A549 (cell line): ENCODE results near the gene HNRNPA3.

Experiments used
- CBX8 ChIP-seq: fragments of 200-600 bp; sonication (generic); IDR thresholded peaks from 2 replicates; pipeline ENCODE4 v1.6.1; 2016
- CTCF ChIP-seq: fragments of >200 bp; sonication (Bioruptor Twin); formaldehyde crosslinking; IDR thresholded peaks from 3 replicates; pipeline ENCODE4 v1.5.1; 2016
- MYC ChIP-seq: IDR thresholded peaks from 2 replicates; pipeline ENCODE4 v1.6.1; 2012; ENCODE audit warnings: mild to moderate bottlenecking, inconsistent platforms, low read length, improper control_type of control experiment, borderline replicate concordance
- NPAS2 ChIP-seq: fragments of 250-450 bp; sonication (Bioruptor Pico); IDR thresholded peaks from 2 replicates; pipeline ENCODE4 v1.8.0; 2022; ENCODE audit warnings: mild to moderate bottlenecking, moderate library complexity, borderline replicate concordance
- POLR2A ChIP-seq: IDR thresholded peaks from 2 replicates; pipeline ENCODE4 v1.6.1; 2012; ENCODE audit warnings: mild to moderate bottlenecking, low read length
- RFX5 ChIP-seq: fragments of 450-650 bp; IDR thresholded peaks from 2 replicates; pipeline ENCODE4 v1.7.1; 2014; ENCODE audit warnings: antibody characterized with exemption, mild to moderate bottlenecking, moderate library complexity
- RNF2 ChIP-seq: fragments of 200-600 bp; sonication (generic); IDR thresholded peaks from 2 replicates; pipeline ENCODE4 v1.6.1; 2016; ENCODE audit warnings: low read depth, mild to moderate bottlenecking, antibody characterized with exemption, moderate library complexity, borderline replicate concordance
- SREBF2 ChIP-seq: fragments of 450-650 bp; IDR thresholded peaks from 2 replicates; pipeline ENCODE4 v1.6.1; 2014; ENCODE audit warnings: mild to moderate bottlenecking, moderate library complexity
- TP53 ChIP-seq: fragments of 250-450 bp; sonication (Bioruptor Pico); IDR thresholded peaks from 2 replicates; pipeline ENCODE4 v1.5.0; 2021; ENCODE audit warnings: mild to moderate bottlenecking, moderate library complexity
- TF ChIP-seq, protein P1 (sequence below): IDR thresholded peaks from 2 replicates; pipeline ENCODE4 v1.6.1; 2012
- TF ChIP-seq, protein P2 (sequence below): fragments of 200-600 bp; sonication (generic); IDR thresholded peaks from 2 replicates; pipeline ENCODE4 v1.6.1; 2016; ENCODE audit warnings: antibody characterized with exemption, mild to moderate bottlenecking, moderate library complexity

GRCh38 chr2:177239932-177240630 lies 27.5 kb downstream of the HNRNPA3 start:
- no peak for TF ChIP-seq CTCF
- TF ChIP-seq, protein P1, sequence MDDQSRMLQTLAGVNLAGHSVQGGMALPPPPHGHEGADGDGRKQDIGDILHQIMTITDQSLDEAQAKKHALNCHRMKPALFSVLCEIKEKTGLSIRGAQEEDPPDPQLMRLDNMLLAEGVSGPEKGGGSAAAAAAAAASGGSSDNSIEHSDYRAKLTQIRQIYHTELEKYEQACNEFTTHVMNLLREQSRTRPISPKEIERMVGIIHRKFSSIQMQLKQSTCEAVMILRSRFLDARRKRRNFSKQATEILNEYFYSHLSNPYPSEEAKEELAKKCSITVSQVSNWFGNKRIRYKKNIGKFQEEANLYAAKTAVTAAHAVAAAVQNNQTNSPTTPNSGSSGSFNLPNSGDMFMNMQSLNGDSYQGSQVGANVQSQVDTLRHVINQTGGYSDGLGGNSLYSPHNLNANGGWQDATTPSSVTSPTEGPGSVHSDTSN, result no peak
- no peak for TF ChIP-seq NPAS2 (CRISPR knock-in tag)
- TF ChIP-seq TP53, result no peak
- TF ChIP-seq CBX8, result no peak
- TF ChIP-seq, protein P2, sequence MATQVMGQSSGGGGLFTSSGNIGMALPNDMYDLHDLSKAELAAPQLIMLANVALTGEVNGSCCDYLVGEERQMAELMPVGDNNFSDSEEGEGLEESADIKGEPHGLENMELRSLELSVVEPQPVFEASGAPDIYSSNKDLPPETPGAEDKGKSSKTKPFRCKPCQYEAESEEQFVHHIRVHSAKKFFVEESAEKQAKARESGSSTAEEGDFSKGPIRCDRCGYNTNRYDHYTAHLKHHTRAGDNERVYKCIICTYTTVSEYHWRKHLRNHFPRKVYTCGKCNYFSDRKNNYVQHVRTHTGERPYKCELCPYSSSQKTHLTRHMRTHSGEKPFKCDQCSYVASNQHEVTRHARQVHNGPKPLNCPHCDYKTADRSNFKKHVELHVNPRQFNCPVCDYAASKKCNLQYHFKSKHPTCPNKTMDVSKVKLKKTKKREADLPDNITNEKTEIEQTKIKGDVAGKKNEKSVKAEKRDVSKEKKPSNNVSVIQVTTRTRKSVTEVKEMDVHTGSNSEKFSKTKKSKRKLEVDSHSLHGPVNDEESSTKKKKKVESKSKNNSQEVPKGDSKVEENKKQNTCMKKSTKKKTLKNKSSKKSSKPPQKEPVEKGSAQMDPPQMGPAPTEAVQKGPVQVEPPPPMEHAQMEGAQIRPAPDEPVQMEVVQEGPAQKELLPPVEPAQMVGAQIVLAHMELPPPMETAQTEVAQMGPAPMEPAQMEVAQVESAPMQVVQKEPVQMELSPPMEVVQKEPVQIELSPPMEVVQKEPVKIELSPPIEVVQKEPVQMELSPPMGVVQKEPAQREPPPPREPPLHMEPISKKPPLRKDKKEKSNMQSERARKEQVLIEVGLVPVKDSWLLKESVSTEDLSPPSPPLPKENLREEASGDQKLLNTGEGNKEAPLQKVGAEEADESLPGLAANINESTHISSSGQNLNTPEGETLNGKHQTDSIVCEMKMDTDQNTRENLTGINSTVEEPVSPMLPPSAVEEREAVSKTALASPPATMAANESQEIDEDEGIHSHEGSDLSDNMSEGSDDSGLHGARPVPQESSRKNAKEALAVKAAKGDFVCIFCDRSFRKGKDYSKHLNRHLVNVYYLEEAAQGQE, result no peak
- TF ChIP-seq RFX5, result no peak
- TF ChIP-seq RNF2, result no peak
- TF ChIP-seq SREBF2, result no peak
- no peak for TF ChIP-seq MYC
- no peak for TF ChIP-seq POLR2A
